HL-60 (cell line): ENCODE results near the gene MFSD8.

Experiments
- POLR2AphosphoS5 ChIP-seq: IDR thresholded peaks from 2 replicates; pipeline ENCODE4 v1.6.1; 2012; ENCODE audit warnings: low read depth
- TF ChIP-seq, protein P1 (sequence below): IDR thresholded peaks from one replicate; pipeline ENCODE4 v1.5.1; 2011; ENCODE audit warnings: low read length, control low read depth, inconsistent platforms; ENCODE audit not compliant: insufficient read depth

DNA sequence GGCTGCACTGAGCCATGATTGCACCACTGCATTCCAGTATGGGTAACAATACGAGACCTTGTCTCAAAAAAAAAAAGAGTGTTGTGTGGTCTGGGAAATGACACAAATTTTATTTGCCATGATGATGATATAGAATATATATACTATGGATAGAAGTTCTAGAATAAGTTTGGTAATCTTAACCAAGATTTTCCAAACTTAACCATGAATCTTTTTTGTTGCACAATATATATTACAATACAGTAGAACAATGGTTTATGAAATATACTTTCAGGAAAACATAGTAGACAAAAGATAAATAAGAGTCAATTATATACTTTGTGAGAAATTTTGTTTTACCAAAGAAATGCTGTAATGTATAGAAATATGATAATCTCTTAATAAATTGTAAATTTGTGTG lies 34.8 kb downstream of the MFSD8 start:
- no peak for TF ChIP-seq POLR2AphosphoS5
- TF ChIP-seq, protein P1, sequence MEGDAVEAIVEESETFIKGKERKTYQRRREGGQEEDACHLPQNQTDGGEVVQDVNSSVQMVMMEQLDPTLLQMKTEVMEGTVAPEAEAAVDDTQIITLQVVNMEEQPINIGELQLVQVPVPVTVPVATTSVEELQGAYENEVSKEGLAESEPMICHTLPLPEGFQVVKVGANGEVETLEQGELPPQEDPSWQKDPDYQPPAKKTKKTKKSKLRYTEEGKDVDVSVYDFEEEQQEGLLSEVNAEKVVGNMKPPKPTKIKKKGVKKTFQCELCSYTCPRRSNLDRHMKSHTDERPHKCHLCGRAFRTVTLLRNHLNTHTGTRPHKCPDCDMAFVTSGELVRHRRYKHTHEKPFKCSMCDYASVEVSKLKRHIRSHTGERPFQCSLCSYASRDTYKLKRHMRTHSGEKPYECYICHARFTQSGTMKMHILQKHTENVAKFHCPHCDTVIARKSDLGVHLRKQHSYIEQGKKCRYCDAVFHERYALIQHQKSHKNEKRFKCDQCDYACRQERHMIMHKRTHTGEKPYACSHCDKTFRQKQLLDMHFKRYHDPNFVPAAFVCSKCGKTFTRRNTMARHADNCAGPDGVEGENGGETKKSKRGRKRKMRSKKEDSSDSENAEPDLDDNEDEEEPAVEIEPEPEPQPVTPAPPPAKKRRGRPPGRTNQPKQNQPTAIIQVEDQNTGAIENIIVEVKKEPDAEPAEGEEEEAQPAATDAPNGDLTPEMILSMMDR = no peak
